NCI-H460 (cell line): ENCODE data around the gene CNST. TPM values are rescaled to one million over a fixed set of nuclear protein-coding genes. Genes with fewer than 3 reads are reported as not detected.
A peak's percentile ranks its signal among the peaks of the same experiment; 100 is the strongest.
"Not testable (repeated sequence)": the region's sequence is repeated elsewhere in the genome, so short reads cannot be mapped to it uniquely, and the experiment has no call there.

ENCODE experiments used
- DNase-seq: peaks from one replicate; pipeline ENCODE4 v3.0.0-alpha.2; 2016; ENCODE audit warnings: low read depth; ENCODE audit errors: extremely low read depth
- total RNA-seq: library from RNA; depleted of rRNA; stranded (reverse); fragments of >200 nt; shearing (Covaris generic); gene quantifications from 2 replicates; pipeline ENCODE4 v1.2.3, GENCODE V29; 2014

Gene CNST
- total RNA-seq, 1 experiment from 2014 or later = 25.8 TPM

GRCh38 chr1:246583056-246583440 is 16.8 kb downstream of the CNST start:
- no peak for DNase-seq

DNA sequence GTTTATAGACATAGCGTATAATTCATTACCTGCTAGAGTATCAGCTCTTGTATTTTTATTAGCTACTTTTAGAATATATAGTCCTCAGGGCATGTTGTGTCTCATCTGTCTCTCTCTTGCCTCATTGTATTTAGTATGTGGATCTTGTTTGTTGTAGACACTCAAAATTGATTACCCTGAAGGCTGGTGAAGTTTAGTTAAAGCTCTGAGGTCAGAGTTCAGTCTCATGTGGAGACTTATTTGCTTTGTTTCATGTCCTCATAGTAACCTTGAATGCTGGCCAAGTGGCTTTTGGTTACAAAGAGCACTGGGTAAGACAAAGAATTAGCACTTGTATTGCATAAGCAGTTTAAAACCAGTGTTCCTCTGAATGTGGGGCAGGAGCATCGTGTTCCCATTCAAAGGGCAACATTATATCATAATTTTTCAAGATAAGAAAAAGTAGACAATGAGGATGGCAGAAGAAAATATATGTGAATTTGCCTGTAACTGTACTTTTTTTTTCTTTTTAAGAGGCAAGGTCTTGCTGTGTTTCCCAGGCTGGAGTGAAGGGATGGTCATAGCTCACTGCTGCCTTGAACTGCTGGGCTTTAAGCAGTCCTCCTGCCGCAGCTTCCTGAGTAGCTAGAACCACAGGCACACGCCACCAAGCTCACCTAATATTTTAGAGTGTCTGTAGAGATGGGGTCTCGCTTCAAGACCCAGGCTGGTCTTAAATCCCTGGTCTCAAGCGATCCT is 17.4 kb downstream of the CNST start:
- DNase-seq = no peak

- DNase-seq = no peak
Measured at GRCh38 chr1:246587032-246587431, 20.8 kb downstream of the CNST start.

- DNase-seq = no peak
Measured at GRCh38 chr1:246587606-246588005, 21.4 kb downstream of the CNST start.

GRCh38 chr1:246588159-246588721 is 22.0 kb downstream of the CNST start:
- DNase-seq = no peak

DNA sequence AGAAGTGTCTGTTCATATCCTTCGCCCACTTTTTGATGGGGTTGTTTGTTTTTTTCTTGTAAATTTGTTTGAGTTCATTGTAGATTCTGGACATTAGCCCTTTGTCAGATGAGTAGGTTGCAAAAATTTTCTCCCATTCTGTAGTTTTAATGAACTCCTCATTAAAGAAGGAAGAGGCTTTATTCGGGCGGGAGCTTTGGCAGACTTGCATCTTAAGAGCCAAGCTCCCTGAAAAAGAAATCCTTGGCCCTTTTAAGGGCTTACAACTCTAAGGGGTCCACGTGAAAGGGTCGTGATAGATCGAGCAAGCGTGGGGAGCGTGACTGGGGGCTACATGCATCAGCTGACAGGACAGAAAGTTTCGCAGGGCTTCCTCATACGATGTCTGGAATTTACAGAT is 23.7 kb downstream of the CNST start:
- DNase-seq = not testable (repeated sequence)

- DNase-seq = no peak
Measured at GRCh38 chr1:246591047-246591446, 24.8 kb downstream of the CNST start.

GRCh38 chr1:246591504-246591903 is 25.2 kb downstream of the CNST start:
- DNase-seq = no peak

DNA sequence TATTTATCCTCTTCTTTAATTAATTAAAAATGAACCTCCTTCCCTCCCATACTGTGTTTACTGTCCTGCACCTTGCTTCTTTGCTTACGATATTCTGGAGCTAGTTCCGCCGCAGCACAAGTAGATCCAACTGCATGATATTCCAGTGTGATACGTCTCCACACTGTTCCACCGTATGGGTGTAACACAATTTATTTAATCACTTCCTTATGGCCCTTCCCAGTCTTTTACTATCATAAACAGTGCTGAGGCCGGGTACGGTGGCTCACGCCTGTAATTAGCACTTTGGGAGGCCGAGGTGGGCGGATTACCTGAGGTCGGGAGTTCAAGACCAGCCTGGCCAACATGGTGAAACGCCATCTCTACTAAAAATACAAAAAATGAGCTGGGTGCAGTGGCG is 25.7 kb downstream of the CNST start:
- no peak for DNase-seq

- no peak for DNase-seq
Measured at GRCh38 chr1:246592695-246593094, 26.4 kb downstream of the CNST start.

DNA sequence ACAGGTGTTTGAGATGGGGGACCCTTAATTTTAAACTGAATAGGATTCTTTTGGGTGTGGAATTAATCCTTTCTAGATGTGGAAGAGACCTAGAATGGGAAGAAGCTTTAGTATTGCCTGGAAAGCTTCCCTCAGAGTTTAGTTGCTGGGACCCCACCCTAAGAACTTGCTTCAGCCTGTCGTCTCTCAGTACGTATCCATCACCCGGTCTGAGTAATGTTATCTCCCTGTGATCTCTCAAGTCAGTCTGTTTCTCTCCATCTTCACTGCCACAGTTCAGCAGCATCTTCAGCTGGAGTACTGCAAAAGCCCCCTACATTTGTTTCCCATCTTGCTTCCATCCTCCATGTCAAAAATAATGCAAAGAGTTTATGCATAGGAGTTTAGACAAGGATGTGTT is 28.9 kb downstream of the CNST start:
- no peak for DNase-seq

- DNase-seq = peak; percentile 5
Measured at GRCh38 chr1:246597340-246597739, 31.1 kb downstream of the CNST start.

DNA sequence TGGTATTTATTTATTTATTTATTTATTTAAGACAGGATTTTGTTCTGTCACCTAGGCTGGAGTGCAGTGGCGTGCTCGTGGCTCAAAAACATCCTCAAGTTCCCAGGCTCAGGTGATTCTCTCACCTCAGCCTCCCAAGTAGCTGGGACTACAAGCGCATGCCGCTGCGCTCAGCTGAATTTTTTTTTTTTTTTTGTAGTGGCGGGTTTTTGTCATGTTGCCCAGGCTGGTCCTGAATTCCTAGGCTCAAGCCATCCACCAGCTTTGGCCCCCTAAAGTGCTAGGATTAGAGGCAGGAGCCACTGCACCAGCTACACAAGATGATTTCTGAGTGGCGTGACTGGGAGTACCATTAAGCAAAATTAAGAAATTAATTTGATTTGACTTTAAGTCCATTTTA is 31.7 kb downstream of the CNST start:
- DNase-seq = no peak

DNA sequence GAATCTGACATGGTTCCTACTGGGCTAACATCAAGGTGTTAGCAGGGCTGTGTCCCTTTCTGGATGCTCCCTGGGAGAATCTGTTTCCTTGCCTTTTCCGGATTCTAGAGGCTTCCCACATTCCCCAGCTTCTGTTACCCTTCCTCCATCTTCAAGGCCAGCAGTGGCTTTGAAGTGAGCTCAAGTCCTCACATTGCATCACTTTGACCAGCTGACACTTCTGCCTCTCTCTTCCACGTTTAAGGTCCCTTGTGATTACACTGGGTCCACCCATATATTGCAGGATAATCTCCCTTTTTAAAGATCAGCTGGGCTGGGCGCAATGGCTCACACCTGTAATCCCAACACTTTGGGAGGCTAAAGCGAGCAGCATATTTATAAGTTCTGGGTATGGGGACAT is 33.1 kb downstream of the CNST start:
- no peak for DNase-seq

GRCh38 chr1:246600579-246600978 is 34.3 kb downstream of the CNST start:
- no peak for DNase-seq

GRCh38 chr1:246602194-246602593 is 35.9 kb downstream of the CNST start:
- DNase-seq = no peak

DNA sequence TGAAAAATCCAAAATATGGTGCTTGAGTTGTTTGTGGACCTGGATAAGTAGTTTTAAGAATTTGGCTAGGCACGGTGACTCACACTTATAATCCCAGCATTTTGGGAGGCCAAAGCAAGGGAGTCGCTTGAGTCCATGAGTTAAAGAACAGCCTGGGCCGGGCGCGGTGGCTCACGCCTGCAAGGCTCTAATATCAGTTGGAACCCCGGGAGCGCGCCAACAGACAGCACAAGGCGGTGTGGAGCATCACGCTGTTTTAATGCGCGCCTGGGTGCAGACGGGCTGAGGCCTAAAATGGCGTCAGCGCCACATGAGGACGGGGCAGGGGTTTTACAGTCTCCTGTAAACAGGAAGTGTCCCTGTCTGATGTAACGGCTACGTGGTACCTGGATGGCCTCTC is 39.0 kb downstream of the CNST start:
- not testable (repeated sequence) for DNase-seq

GRCh38 chr1:246607462-246607861 is 41.2 kb downstream of the CNST start:
- DNase-seq = no peak

GRCh38 chr1:246608616-246609376 is 42.5 kb downstream of the CNST start:
- peak; percentile 65 for DNase-seq

- DNase-seq = no peak
Measured at GRCh38 chr1:246609632-246610031, 43.4 kb downstream of the CNST start.

GRCh38 chr1:246613096-246613758 is 47.0 kb downstream of the CNST start:
- DNase-seq = no peak
